Coronary artery (tissue), 2 donors: ENCODE results near the gene ABCA1.
A peak's percentile ranks its signal among the peaks of the same experiment; 100 is the strongest.
"Not testable (repeated sequence)": the region's sequence is repeated elsewhere in the genome, so short reads cannot be mapped to it uniquely, and the experiment has no call there.

ENCODE experiments used
- DNase-seq: peaks from one replicate; pipeline ENCODE4 v3.0.0-alpha.2; 2017; ENCODE audit warnings: low spot score
- H3K27ac ChIP-seq, 2 donors: fragments of 200-600 bp; sonication (generic); one replicate each; pipeline ENCODE4 v1.5.1; 2016 to 2019
- H3K4me3 ChIP-seq: fragments of 200-600 bp; sonication (generic); 2 replicates; pipeline ENCODE4 v1.5.1; 2016; ENCODE audit warnings: mild to moderate bottlenecking, moderate library complexity
- CTCF ChIP-seq: fragments of 200-600 bp; sonication (generic); IDR thresholded peaks from one replicate; pipeline ENCODE4 v1.5.1; 2019; ENCODE audit warnings: antibody characterized with exemption

ABCA1 gene

DNA sequence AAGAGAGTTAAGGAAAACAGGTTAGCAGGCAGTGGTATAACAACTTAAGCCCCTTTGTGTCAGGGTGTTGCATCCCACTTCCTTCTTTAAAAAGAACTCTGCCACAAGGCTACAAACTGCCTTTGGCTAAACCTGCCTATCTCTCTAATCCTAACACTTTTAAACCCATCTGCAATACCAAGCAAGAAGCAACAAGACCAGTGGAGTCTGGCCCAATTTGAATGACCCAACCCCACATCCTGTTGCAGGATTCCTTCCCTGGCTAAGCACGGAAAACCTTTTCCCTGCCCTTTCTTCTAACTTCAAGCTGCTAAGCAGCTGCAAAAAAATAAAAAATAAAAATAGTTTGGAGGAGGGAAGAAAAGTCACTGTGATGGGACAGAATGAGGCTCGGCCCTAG lies 27.1 kb downstream of the ABCA1 start:
- Histone ChIP-seq H3K4me3 (no peak overlapping the region), H3K27ac (no peak overlapping the region)
- no peak for TF ChIP-seq CTCF
- DNase-seq = no peak

DNA sequence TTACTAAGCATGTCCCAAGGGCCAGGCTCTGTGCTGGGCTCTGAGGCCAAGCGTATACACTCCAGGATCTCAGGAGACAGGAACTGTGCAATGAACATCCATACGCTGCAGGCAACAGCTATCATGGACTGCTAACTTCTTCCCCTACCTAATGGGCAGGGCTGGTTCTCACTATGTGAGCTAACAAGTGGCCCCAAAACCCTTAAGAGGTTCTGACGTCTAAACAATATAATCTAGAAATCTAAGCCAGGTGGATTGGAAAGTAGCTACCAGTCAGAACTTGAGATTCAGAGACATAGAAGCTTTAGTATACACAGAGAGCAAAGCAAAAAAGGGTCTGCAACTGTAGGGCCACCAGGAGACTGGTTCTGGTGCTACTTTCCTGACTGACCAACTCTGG lies 27.6 kb downstream of the ABCA1 start:
- DNase-seq = no peak
- Histone ChIP-seq H3K27ac (no peak overlapping the region), H3K4me3 (no peak overlapping the region)
- TF ChIP-seq CTCF = no peak

DNA sequence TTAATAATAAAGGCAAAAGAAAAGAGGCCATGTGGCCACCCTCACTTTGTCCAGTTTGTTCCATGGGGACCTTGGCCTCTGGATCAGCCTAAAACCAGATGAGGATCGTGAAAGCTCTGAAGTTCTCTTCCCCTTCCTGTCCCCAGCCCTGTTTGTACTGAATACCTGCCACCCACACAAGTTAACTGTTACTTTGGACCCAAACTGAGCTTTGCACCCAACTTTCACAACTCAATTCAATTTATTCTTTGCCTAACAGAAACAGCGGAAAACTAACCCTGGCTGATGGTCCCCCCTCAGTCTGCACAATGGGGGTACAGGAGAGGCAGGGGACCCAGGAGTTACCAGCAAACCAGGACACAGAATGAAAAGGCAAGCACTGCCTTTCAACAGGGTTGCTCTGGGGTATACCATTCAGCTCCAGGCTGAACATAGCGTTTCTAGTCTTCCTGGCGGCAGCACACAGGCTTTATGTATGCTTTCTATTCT lies 28.2 kb downstream of the ABCA1 start:
- Histone ChIP-seq H3K27ac (no peak overlapping the region), H3K4me3 (no peak overlapping the region)
- no peak for DNase-seq

GRCh38 chr9:104898376-104898775 lies 29.6 kb downstream of the ABCA1 start:
- not testable (repeated sequence) for H3K4me3 ChIP-seq, DNase-seq, H3K27ac ChIP-seq

More for the DNA sequence above, 28.2 kb downstream of the ABCA1 start:
- TF ChIP-seq CTCF = no peak

GRCh38 chr9:104896131-104896530 lies 31.8 kb downstream of the ABCA1 start:
- Histone ChIP-seq H3K4me3 (no peak overlapping the region), H3K27ac (no peak overlapping the region)
- no peak for TF ChIP-seq CTCF
- no peak for DNase-seq

DNA sequence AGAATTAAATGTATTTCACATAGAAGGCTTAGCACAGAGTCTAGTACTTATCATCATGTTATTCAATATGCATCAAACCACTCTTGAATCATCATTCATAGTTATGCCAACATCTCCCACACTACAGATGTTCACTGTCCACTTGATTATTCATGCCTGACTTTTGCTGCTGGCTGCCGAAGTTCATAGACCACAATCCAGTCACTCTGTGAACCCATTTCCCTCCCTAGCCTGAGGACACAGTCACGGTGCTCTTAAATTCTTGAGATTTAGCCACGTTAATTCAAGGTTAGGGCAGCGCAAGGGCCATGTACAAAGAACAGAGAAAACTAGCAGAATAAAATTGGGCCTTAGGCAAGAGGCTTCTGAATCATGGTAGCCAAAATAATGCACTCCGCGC lies 32.4 kb downstream of the ABCA1 start:
- TF ChIP-seq CTCF = no peak
- Histone ChIP-seq H3K4me3 (peak overlapping the region; percentile 1), H3K27ac (peak overlapping the region in 1 of 2 donors; percentile 29)
- no peak for DNase-seq

DNA sequence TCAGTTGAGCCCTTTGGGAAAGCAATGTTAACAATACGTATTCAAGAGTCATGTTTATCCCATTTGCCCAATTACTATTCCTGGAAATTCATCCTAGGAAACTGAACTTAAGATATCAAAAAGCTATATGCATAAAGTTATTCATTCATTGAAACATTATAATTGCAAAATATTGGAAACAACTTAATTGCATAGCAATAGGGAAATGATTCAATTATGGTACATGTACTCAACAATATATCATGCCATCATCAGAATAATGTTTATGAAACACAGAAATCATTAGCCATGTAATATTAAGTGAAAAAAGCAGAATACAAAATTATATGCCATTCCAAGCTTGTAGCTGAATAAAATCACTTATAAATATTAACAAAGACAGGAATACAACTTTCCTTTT lies 35.3 kb downstream of the ABCA1 start:
- no peak overlapping the region for H3K27ac ChIP-seq
- no peak overlapping the region for H3K4me3 ChIP-seq
- no peak for DNase-seq
- TF ChIP-seq CTCF = no peak

GRCh38 chr9:104890433-104890770 lies 37.6 kb downstream of the ABCA1 start:
- Histone ChIP-seq H3K27ac (no peak overlapping the region), H3K4me3 (no peak overlapping the region)
- no peak for TF ChIP-seq CTCF
- no peak for DNase-seq
